HEK293 (cell line): Measurements from ENCODE around the gene GTF2H4.
"Not testable (repeated sequence)": the region's sequence is repeated elsewhere in the genome, so short reads cannot be mapped to it uniquely, and the experiment has no call there.

Experiments
- CTCF ChIA-PET: fragments of 350-600 bp; formaldehyde crosslinking; extraction: SDS; loops from one replicate; lab custom pipeline; 2021; ENCODE audit warnings: antibody characterized with exemption; lab: Yijun Ruan, JAX
- POLR2A ChIA-PET: fragments of 300-600 bp; formaldehyde crosslinking; extraction: SDS; loops from one replicate; lab custom pipeline; 2020; ENCODE audit warnings: antibody characterized with exemption, inconsistent platforms; lab: Yijun Ruan, JAX
- H3K27ac ChIP-seq: fragments of 200-500 bp; sonication (Bioruptor generic); 2 replicates; pipeline ENCODE4 v1.5.1; 2014; ENCODE audit warnings: low read depth, low read length, control low read depth, inconsistent platforms; ENCODE audit errors: extremely low read depth
- H3K36me3 ChIP-seq, 2 experiments: fragments of 200-500 bp in 1 of 2; sonication (Bioruptor generic) in 1 of 2; 1 replicate in 1 of 2; 2 replicates in 1 of 2; pipeline ENCODE4 v1.5.1; 2014 to 2017; ENCODE audit warnings: inconsistent platforms in 2 of 2, low read length in 2 of 2; ENCODE audit not compliant: control insufficient read depth in 2 of 2, insufficient read depth in 1 of 2
- H3K4me1 ChIP-seq: fragments of 200-500 bp; sonication (Bioruptor generic); 2 replicates; pipeline ENCODE4 v1.5.1; 2014; ENCODE audit warnings: mild to moderate bottlenecking, low read length, inconsistent platforms; ENCODE audit not compliant: control insufficient read depth, insufficient read depth
- H3K4me3 ChIP-seq: 2 replicates; pipeline ENCODE4 v1.5.1; 2011; ENCODE audit warnings: low read depth, mild to moderate bottlenecking, control low read depth, low read length, moderate library complexity
- H3K9me3 ChIP-seq: fragments of 200-500 bp; sonication (Bioruptor generic); 2 replicates; pipeline ENCODE4 v1.5.1; 2014; ENCODE audit warnings: low read depth, low read length, inconsistent platforms; ENCODE audit not compliant: control insufficient read depth, insufficient read depth
- CTCF ChIP-seq: fragments of 450-650 bp; formaldehyde crosslinking; IDR thresholded peaks from 2 replicates; pipeline ENCODE4 v1.5.1; 2016; ENCODE audit warnings: missing biosample characterization, missing genetic modification characterization
- HOXA7 ChIP-seq: sonication (generic); formaldehyde crosslinking; IDR thresholded peaks from 2 replicates; pipeline ENCODE4 v1.8.1; 2022; ENCODE audit warnings: missing genetic modification reagents, borderline replicate concordance
- PBX3 ChIP-seq: sonication (generic); formaldehyde crosslinking; IDR thresholded peaks from 2 replicates; pipeline ENCODE4 v1.8.1; 2022; ENCODE audit warnings: mild to moderate bottlenecking, moderate library complexity, missing genetic modification reagents
- SCRT2 ChIP-seq: fragments of 450-650 bp; formaldehyde crosslinking; IDR thresholded peaks from 2 replicates; pipeline ENCODE4 v1.5.1; 2016; ENCODE audit warnings: missing biosample characterization, missing genetic modification characterization
- SETDB1 ChIP-seq: IDR thresholded peaks from one replicate; pipeline ENCODE4 v1.6.1; 2017; ENCODE audit warnings: mild to moderate bottlenecking, low read length, moderate library complexity, mixed read lengths; ENCODE audit not compliant: insufficient read length
- TRIM28 ChIP-seq: IDR thresholded peaks from 2 replicates; pipeline ENCODE4 v1.6.1; 2011; ENCODE audit warnings: low read length, control low read depth, borderline replicate concordance
- ZBTB17 ChIP-seq: fragments of 450-650 bp; formaldehyde crosslinking; IDR thresholded peaks from 2 replicates; pipeline ENCODE4 v1.5.1; 2016; ENCODE audit warnings: missing biosample characterization, missing genetic modification characterization
- ZBTB44 ChIP-seq: fragments of 450-650 bp; IDR thresholded peaks from 2 replicates; pipeline ENCODE4 v1.5.1; 2018; ENCODE audit warnings: missing biosample characterization, mild to moderate bottlenecking, missing genetic modification characterization
- ZBTB7A ChIP-seq: fragments of 450-650 bp; formaldehyde crosslinking; IDR thresholded peaks from 2 replicates; pipeline ENCODE4 v1.5.1; 2016; ENCODE audit warnings: low read depth, missing biosample characterization, missing genetic modification characterization
- ZNF114 ChIP-seq: fragments of 450-650 bp; formaldehyde crosslinking; IDR thresholded peaks from 2 replicates; pipeline ENCODE4 v1.5.0; 2017; ENCODE audit warnings: missing biosample characterization, missing genetic modification characterization
- ZNF184 ChIP-seq: fragments of 450-650 bp; IDR thresholded peaks from 2 replicates; pipeline ENCODE4 v1.5.1; 2018; ENCODE audit warnings: missing biosample characterization, mild to moderate bottlenecking, missing genetic modification characterization
- ZNF280D ChIP-seq: fragments of 450-650 bp; formaldehyde crosslinking; IDR thresholded peaks from 2 replicates; pipeline ENCODE4 v1.5.1; 2016; ENCODE audit warnings: missing biosample characterization, missing genetic modification characterization
- ZNF518A ChIP-seq: fragments of 450-650 bp; formaldehyde crosslinking; conservative IDR thresholded peaks from 2 replicates; pipeline ENCODE4 v1.5.1; 2016; ENCODE audit warnings: low read depth, missing biosample characterization, missing genetic modification characterization
- ZNF558 ChIP-seq: fragments of 450-650 bp; formaldehyde crosslinking; IDR thresholded peaks from 2 replicates; pipeline ENCODE4 v1.5.1; 2016; ENCODE audit warnings: missing biosample characterization, missing genetic modification characterization
- ZNF626 ChIP-seq: fragments of 450-650 bp; sonication (Bioruptor Pico); formaldehyde crosslinking; IDR thresholded peaks from 2 replicates; pipeline ENCODE4 v1.5.1; 2018; ENCODE audit warnings: missing biosample characterization, missing genetic modification characterization, inconsistent platforms

The GTF2H4 gene

GRCh38 chr6:30862156-30862875, 45.7 kb upstream of the GTF2H4 start (continued):
- TF ChIP-seq CTCF (no peak), ZNF114 (tag by site-specific recombination) (no peak), ZBTB7A (tag by site-specific recombination) (no peak), PBX3 (CRISPR knock-in tag) (no peak), SCRT2 (tag by site-specific recombination) (no peak), ZBTB44 (tag by site-specific recombination) (no peak)

- TF ChIP-seq HOXA7 (CRISPR knock-in tag), result no peak
- no peak for TF ChIP-seq CTCF
- no peak for TF ChIP-seq ZBTB17 (tag by site-specific recombination)
- ChIA-PET POLR2A (no interaction called here), CTCF (interaction anchor here (0.6 to 1.7 kb wide), 4 partner anchors 10 to 51 kb away, joined by 3 to 6 read pairs (median 3); no protein-coding TSS in a partner anchor)
- no peaks in the 10 kb centered on the region for H3K4me1 ChIP-seq
- no peaks in the 10 kb centered on the region for H3K36me3 ChIP-seq
- H3K9me3 ChIP-seq, result no peaks in the 10 kb centered on the region
- H3K4me3 ChIP-seq, result no peak overlapping the region
- no peak overlapping the region for H3K27ac ChIP-seq
Measured at GRCh38 chr6:30864325-30864724, 43.7 kb upstream of the GTF2H4 start.

GRCh38 chr6:30869241-30869749, 38.7 kb upstream of the GTF2H4 start:
- POLR2A ChIA-PET, H3K4me1 ChIP-seq, H3K27ac ChIP-seq, H3K4me3 ChIP-seq, H3K36me3 ChIP-seq, H3K9me3 ChIP-seq: not testable (repeated sequence)
- CTCF ChIA-PET, result interaction anchor here (2.6 kb wide), 1 partner anchor 8 kb away, joined by 13 read pairs; no protein-coding TSS in a partner anchor
- 0 out of 2 replicates have a peak, but pooled peaks have one; percentile 24 for TF ChIP-seq ZNF558 (tag by site-specific recombination)
- 0 out of 2 replicates have a peak, but pooled peaks have one; percentile 25 for TF ChIP-seq ZNF518A (tag by site-specific recombination)
- peak; percentile 98 for TF ChIP-seq SETDB1
- 0 out of 2 replicates have a peak, but pooled peaks have one; percentile 44 for TF ChIP-seq ZNF184 (tag by site-specific recombination)
- peak; percentile 69; the same call in 1 of the 2 replicates for TF ChIP-seq ZNF626 (tag by site-specific recombination)
- TF ChIP-seq ZNF280D (tag by site-specific recombination), result 0 out of 2 replicates have a peak, but pooled peaks have one; percentile 52
- TF ChIP-seq TRIM28, result peak; percentile 66; the same call in 1 of the 2 replicates
